COLO668 (cell line): Measurements from ENCODE around the gene STK35.
A peak's percentile ranks its signal among the peaks of the same experiment; 100 is the strongest.

Experiments
- DNase-seq: peaks from one replicate; lab custom pipeline; 2025; ENCODE audit not compliant: unreplicated experiment; lab: John Stamatoyannopoulos, UW

STK35 gene

DNA sequence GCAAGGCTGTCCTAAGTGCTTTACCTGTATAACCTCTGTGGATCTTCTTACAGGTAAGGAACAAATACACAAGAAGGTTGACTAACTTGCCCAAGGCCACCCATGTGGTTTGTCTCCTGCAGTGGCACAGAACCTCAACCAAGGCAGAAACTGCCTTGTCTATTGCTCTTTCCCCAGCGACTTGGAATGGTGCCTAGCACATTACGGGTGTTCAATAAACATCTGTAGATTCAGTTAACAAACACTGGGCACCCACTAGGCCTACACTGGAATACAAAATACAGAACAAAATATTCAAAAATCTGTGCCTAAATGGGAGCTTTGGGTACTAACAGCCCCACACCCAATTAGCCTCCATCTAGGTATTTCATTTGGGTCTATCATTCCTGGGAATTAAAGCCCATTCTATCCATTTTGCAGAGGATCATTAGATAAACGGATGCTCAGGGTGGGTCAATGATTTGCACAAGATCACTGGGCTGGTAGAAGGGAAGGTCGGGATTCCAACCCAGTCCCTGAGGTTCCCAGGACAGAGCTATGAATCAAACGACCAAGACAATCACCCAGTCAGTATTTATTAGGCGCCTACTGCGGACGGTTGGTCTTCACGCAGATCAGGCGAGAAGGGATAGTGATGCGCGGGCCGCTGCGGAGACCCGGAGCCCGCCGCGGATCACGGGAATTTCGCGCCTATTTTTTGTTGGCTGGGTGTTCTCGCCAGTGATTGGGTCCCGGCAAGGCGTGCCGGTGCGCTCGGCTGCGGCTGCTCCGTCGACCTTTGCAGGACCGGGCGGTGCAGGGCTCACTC, at the start of gene STK35:
Gene STK35, plus strand, starts transcription at position 771 of the 808 bp plus-strand sequence. CDS start 55 bp downstream, outside the sequence.
- peak; percentile 91 for DNase-seq

DNA sequence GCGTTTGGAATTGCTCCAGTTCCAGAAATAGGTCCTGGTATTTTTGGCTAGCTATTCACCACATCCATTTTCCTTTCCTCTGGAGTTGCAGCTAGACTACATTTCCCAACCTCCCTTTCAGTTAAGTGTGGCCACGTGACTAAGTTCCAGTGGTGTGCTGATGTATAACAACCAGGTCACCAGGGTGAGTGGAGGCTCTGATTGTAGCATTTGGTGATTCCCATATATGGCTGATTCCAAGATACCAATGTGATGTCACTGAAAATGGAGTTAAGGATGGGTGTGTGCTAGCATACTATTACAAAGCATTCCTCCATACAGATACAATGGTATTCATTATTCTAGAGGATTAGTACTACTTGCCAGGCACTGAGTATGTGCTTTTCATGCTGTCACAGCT, 49.7 kb upstream of the STK35 start:
- no peak for DNase-seq

DNA sequence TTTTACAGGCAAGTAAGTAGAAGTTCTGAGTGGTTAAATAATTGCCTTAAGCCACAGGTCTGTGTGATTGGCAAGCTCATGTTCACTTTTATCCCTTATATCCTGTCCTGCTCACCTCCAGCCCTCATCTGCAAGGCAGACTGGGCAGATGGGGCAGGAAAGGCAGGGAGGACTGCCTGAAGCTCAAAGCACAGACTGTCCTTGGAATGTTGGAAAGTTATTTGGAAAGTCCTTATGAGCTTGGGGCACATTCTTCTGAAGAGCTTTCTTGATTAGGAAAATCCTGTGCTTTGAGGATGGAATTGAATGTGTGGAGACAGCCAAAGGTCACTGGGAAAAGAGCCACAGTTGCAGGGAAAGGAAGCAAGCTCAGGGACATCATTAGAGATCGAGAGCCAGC, 48.9 kb upstream of the STK35 start:
- DNase-seq = no peak

DNA sequence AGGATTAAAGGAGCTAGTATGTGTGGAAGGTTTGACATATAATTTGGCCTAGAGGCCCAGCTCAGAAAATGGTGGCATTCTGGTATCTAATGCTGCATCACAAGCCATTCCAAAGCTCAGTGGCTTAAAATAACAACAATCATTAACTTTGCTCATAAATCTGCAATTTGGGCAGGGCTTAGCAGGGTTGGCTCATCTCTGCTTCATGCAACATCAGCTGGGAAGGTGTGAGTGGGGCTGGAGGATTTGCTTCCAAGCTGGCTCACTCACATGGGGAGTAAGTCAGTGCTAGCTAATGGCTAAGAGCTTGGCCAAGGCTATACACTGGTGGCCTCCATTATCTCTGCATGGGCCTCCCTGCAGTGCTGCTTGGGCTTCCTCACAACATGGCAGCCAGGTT, 48.0 kb upstream of the STK35 start:
- no peak for DNase-seq

DNA sequence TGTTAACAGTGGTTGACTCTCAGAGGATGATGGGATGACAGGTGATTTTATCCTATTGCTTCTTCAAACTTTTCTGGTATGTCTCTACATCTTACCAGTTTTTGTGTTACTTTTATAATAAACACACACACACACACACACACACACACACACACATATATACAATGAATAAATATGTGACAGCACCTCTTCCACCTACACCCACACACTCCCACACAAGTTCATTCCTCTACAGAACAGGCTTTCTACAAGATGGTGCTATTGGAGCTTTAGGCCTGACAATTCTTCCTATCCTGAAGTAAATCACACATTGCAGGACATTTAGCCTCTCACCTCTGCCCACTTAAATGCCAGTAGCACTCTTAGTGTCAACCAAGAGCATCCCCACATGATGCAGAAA, 46.7 kb upstream of the STK35 start:
- DNase-seq = no peak

GRCh38 chr20:2059411-2059810, 42.2 kb upstream of the STK35 start:
- no peak for DNase-seq

DNA sequence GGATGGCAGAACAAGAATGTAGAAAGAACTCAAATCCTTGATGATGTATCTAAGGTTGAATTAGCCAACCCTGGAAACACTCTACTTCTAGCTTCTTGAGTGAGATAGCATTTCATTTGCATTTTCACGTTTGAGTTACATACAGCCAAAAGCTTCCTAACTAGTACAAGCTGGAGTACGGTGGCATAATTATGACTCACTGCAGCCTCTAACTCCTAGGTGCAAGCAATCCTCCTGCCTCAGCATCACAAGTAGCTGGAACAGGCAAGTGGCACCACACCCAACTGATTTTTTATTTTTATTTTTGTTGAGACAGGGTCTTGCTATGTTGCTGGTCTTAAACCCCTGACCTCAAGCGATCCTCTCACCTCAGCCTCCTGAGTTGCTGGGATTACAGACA, 36.5 kb upstream of the STK35 start:
- no peak for DNase-seq

GRCh38 chr20:2066461-2067122, 35.0 kb upstream of the STK35 start:
- no peak for DNase-seq

- no peak for DNase-seq
Measured at GRCh38 chr20:2080532-2081224, 20.9 kb upstream of the STK35 start.

- DNase-seq = no peak
Measured at GRCh38 chr20:2084703-2085102, 16.9 kb upstream of the STK35 start.

GRCh38 chr20:2086177-2086979, 15.2 kb upstream of the STK35 start:
- no peak for DNase-seq

DNA sequence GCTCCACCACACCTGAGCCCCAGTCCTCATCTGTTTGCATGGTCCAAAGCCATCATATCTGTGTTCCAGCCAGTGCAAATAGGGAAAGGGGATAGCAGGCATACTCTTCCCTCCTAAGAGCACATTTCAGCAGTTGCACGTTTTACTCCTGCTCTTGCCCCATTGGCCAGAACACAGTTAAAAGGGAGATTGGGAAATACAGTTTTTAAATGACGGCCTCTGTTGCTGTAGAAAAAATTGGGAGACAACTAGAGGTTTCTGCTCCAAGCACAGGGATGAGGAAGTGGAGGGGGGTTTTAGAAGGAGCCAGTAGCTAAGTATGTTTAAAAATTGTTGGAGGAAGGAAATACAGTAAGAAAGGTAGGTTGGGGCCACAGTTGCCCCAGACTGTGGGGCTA, 14.6 kb upstream of the STK35 start:
- no peak for DNase-seq

GRCh38 chr20:2088891-2089290, 12.7 kb upstream of the STK35 start:
- no peak for DNase-seq

DNA sequence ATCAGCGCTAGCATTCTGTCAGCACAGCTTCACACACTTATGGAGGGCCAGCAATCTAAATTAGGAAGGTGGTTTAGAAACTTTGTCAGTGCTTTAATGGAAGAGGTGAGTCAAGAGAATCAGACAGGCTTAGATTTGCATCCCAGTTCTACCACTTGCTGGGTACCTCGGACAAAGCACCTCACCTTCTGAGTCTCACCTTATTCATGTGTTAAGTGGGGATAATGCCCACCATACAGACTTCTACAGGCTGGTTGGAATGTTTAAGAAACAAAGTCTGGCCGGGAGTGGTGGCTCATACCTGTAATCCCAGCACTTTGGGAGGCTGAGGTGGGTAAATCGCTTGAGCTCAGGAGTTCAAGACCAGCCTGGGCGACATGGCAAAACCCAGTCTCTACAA, 12.2 kb upstream of the STK35 start:
- DNase-seq = no peak

DNA sequence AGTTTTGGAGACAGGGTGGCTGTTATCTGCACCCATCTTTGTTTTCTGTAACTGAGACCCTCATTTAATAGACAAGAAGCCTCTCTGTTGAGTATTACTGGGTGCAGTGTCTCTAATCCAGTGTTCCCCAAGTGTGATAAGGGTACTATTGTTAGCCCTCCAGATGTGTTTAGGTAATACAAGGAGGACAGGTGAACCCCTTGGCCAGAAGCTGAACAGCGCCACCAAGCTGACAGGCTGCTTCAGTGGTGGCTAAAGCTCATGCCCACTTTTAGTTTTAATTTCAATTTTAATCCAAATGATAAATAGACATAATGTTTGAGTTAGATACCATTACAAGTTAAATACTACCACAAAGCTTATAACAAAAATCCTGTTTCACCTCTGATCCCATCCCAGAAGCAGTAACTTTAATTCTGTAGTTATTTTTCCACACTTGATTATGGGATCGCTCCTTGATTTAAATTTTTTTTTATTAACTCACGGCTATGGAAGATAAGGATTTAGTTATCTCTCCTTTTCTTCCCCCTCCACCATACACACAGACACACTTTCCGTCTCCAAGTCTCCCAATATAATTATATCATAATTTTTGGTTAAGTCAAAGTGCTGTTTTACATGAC, 8.4 kb upstream of the STK35 start:
- peak; percentile 24 for DNase-seq

DNA sequence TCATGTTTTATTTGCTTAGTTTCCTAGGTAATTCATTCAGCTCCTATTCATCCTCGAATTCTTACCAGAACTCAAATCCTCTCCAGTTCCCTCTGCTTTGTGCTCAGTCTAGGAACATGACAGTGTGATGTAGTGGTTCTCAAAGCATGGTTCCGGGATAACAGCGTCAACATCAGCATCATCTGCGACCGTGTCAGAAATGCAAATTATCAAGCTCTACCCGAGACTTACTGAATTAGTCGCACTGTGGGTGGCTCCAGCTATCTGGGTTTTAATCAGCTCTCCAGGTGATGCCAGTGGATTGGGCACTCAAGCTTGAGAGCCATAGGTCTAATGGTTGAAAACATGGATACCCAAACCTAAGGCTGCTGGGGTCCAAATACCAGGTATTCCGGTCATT, 7.7 kb upstream of the STK35 start:
- DNase-seq = no peak

- peak; percentile 95 for DNase-seq
Measured at GRCh38 chr20:2101865-2102584, 398 bp downstream of the STK35 start.

GRCh38 chr20:2102585-2103460, 1.2 kb downstream of the STK35 start:
- peak; percentile 94 for DNase-seq
